GM18907 (cell line): Measurements from ENCODE around the gene CTTN.

Source experiments
- ATAC-seq: cut with Tn5 transposase; IDR thresholded peaks from one replicate; pipeline ENCODE4 v1.9.1; 2021; ENCODE audit warnings: mild to moderate bottlenecking, moderate library complexity; ENCODE audit not compliant: unreplicated experiment

The CTTN gene

GRCh38 chr11:70472240-70472639, 73.9 kb downstream of the CTTN start:
- ATAC-seq = no peak

DNA sequence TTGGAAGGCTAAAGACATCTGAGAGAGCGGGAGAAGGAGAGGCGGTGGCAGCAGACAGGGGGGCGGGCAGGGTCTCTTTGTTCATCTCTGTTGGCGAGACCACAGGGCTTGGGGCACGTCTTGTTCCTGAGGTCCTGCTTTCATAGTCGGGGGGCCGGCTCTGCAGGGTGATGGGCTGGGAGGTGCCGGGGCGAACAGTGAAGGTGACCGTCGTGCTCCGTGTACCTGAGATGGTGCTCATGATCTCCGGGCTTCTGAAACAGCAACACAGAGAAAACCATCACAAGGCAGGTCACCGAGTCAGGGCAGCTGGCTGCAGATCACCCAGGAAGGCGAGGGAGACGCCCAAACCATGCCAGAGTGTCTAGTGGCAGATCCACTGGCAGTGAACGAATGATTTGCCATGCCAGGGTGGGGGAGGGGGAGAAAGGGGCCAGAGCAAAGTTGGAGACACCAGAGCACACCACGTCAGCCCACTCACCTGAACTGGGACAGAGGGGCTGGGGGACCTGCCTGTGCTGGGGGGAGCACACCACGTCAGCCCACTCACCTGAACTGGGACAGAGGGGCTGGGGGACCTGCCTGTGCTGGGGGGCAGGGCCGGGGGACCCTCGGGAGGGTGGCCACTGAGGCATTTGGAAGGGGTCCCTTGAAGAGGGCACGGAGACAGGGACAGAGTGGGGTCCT, 75.0 kb downstream of the CTTN start:
- ATAC-seq = no peak

DNA sequence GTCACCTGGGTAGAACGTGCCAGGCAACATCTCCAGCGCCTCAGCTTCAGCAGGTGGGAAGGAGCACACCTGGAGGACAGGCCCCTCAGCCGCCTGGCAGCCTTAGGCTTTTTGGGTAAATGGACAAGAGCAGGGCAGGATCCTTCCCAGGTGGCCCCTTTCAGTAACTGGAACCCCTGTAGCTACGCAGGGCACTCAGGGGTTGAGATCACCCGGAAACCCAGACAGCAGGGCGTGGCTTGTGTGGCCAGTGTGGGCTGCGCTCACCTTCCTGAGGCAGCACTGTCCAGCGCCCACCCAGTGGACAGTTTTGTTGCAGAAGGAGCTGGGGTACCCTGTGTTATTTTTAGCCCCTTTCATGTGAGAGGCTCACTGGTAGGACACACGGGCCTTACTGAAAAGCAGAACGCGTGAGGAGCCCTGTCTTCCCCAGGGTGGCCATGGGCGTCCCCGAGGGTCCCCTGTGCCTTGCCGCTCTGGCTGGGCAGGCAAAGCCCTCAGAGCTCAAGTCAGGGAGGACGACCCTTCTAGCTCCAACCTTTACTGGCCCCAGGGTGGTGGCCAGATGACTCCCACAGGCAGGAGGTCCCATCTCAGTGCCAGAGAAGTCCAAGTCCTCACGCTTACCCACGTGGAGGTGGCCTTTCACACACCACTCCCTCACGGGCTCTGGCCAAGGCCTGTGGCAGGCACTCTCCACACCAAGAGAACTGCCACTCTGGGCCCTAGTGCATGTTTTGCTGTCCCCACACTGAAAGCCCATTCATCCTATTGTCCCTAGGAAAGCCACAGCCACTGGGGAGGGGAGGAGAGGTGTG, 75.8 kb downstream of the CTTN start:
- no peak for ATAC-seq

GRCh38 chr11:70474710-70475109, 76.4 kb downstream of the CTTN start:
- ATAC-seq = no peak

GRCh38 chr11:70476669-70477068, 78.3 kb downstream of the CTTN start:
- no peak for ATAC-seq

DNA sequence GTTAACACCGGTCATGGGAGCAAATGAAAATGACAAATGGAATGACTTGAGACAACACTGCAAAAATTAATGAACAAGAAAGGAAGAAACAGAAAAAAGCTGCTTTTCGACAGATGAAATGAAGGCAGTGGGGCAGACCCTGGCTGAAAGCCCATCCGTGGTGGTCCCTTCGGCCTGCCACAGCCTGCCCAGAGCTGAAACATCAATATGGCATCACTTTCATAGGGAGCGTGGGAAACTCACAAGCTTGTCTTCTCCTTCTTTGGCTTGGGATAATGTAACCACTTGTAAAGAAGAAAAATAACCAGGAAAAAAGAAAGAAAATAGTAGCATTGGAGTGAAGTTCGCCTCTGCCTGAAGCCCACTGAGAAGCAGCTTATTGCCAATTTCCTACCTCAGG, 78.8 kb downstream of the CTTN start:
- no peak for ATAC-seq

GRCh38 chr11:70477609-70478008, 79.3 kb downstream of the CTTN start:
- ATAC-seq = no peak

GRCh38 chr11:70478166-70478890, 80.0 kb downstream of the CTTN start:
- no peak for ATAC-seq

DNA sequence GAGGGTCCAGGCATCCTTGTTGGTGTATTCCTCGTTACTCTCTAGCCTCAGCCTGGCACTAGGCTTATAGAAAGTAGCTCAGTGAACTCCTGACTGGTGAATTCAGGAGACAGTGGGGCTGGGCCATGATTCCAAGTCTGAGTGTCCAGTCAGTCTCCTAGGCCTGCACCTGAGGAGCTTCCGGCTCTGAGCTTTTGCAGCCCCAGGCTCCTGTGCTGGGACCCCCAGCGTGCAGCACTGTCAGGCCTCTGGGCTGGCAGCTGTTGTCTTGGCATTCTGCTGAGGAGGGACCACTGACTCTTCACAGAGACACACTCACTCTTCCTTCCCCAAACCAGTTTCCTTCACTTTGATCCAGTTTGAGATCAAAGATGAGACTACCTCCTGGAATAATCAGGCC, 82.4 kb downstream of the CTTN start:
- ATAC-seq = no peak

- ATAC-seq = no peak
Measured at GRCh38 chr11:70481625-70482528, 83.5 kb downstream of the CTTN start.

GRCh38 chr11:70482529-70482917, 84.2 kb downstream of the CTTN start:
- no peak for ATAC-seq

DNA sequence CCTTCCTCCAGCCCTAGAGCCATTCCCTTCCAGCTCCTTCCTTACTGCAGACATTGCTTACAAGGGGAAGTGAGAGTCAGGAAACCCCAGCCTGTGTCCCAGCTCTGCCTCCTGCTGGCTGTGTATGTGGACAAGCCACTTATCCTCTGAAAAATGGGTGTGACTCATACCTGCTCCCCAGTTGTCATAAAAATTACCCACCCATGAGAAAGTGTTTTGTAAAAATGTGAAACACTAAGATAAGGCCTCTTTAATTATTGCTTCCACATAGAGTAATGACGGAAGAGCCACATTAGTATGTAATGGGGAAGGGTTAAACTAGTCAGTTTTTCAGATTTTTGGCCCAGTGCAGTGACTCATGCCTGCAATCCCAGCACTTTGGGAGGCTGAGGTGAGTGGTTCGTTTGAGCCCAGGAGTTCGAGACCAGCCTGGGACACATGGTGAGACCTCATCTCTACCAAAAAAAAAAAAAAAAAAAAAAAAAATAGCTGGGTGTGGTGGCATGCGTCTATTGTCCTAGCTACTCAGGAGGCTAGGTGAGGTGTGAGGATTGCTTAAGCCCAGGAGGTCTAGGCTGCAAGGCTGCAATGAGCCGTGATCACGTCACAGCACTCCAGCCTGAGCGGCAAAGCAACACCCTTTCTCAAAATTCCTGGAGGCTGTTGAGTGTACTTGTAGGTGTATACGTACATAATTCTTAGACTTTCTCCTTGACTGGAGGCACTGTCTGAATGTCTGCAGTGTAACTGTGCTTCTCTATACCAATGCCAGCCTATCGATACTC, 84.9 kb downstream of the CTTN start:
- ATAC-seq = no peak

DNA sequence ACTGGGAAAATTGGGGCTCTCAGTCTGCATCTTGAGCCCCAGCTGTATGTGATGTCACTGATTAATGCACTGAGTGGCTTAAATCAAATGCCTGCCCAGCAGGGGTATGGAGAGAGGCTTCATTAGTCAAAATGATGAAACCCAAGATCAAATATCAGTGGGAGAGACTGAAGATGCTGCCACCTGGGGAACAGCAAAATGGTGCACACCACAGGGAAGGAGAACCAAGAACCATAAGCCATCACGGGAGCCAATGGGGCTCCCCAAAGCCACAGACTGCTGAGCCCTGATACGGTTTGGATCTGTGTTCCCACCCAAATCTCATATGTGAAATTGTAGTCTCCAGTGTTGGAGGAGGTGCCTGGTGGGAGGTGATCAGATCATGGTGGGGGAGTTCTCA, 85.6 kb downstream of the CTTN start:
- no peak for ATAC-seq

GRCh38 chr11:70485326-70486025, 87.1 kb downstream of the CTTN start:
- ATAC-seq = no peak

DNA sequence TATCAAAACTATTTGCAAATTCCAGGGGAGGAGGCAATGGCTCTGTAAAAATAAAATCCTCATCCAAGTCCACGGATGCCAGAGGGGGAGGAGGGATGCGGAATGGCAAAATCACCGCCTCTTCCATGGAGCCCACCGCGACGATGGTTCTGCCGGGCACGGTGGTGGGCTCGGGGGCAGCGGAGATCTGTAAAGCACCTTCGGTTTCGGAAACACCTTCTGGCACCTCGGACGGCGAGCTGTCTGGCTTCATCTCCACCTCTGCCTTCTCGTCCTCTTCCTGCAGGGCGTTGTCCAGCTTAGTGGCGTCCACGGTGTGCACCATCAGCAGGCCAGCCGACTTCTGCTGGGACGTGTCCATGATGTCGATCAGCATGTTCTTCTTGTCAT, 87.7 kb downstream of the CTTN start:
- ATAC-seq = no peak
